Stimulated activated CD4-positive, alpha-beta T cell treated with anti-CD3 and anti-CD28 coated beads, Interleukin-1b, Interleukin-23, amount 100 ng/mL, for 24 hours (primary cell): ENCODE measurements around the gene C14orf180.
"Not testable (repeated sequence)": the region's sequence is repeated elsewhere in the genome, so short reads cannot be mapped to it uniquely, and the experiment has no call there.

Source experiments
- DNase-seq, 4 experiments: peaks; one replicate each; pipeline ENCODE4 v3.0.0-alpha.2; 2020; ENCODE audit warnings: low read depth in 4 of 4, low spot score in 1 of 4

Gene C14orf180

DNA sequence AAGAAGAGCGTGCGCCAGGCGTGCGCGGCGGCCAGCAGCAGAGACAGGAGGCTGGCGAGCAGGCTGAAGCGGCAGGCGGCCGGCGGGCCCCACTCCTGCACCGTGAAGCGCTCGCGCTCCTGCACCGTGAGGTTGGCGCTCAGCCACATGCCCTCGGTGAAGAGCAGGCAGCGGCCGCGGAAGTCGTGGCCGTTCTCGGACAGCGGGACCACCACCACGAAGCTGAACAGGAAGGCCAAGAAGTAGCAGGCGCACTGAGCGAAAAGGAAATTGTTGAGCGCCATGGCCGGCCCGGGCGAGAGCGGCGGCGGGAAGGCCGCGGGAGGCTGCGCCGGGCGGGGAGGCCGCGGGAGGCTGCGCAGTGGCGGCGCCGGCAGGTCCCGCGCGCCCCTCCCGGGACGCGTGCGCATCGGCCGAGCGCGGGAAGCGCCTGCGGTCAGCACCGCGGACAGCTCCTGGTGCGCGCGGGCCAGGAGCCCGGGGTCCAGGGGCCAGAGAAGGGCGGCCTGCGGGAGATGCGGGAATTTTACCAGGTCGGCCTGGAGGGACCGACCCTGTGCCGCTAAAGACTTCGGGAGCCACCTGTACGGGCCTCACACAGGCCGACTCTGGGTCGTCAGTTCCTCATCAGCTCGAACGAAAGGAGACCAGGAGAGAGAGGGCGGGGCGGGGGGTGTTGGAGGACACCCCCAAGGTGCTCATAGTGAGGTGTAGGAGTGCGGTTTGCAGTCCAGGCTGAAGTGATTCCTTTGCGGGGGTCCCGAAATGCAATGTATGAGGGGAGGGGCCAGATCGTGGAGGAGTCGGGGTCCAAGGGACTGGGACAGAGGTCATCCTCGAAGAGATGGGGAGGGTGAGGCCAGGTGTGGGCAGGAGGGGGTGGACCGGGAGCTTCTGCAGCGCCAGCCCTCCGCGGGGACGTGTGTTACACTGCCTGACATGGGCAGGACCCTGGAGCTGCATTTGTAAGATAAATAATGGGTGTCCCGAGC, 25.2 kb downstream of the C14orf180 start, which contains the start of gene TMEM179:
Gene TMEM179 (minus strand): TSS at position 315 of the 992 bp plus-strand sequence. CDS start 31 bp downstream, at position 284.
- DNase-seq = peak in 1 of 4 experiments; percentile 10

DNA sequence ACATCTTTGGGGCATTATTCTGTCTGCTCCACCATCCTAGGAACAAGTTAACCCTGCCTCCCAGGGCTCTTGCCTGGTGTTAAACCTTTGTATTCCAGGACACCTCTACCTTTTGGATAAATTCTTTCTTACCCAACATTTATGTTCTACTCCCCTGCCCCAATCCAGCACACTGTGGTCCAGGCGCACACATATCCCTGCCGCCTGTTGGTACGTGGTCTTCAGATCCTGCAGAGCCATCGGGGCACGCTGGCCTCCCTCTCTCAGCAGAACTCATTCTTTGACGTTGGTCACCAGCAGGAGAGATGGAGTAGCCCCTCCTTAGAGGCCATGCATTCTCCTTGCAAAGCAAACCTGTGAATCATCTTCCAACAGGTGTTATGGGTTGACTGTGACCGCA, 30.1 kb downstream of the C14orf180 start:
- no peak for DNase-seq

GRCh38 chr14:104610749-104611310, 31.3 kb downstream of the C14orf180 start:
- DNase-seq = no peak

- DNase-seq = no peak
Observed at GRCh38 chr14:104611881-104612280, 32.3 kb downstream of the C14orf180 start.

GRCh38 chr14:104614126-104614812, 34.7 kb downstream of the C14orf180 start:
- DNase-seq = no peak

DNA sequence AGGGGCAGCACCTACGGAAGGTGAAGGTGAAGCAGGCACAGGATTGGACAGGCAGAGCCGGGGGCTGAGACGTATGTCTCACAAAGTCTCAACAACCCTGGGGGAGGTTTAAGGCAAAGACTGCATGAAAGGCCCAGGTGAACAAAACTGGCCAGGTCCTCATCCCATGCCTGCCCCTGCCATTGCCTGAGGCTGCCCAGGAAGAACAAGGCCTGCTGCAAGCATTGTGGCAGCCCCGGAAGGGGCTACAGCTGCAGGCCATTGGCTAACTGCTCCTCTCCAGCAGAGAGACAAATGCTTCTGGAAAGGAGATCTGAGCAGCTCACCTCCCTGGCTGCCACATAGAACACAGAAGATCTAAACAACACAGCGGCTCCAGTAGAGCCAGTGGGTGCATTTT, 45.4 kb downstream of the C14orf180 start:
- DNase-seq = no peak

DNA sequence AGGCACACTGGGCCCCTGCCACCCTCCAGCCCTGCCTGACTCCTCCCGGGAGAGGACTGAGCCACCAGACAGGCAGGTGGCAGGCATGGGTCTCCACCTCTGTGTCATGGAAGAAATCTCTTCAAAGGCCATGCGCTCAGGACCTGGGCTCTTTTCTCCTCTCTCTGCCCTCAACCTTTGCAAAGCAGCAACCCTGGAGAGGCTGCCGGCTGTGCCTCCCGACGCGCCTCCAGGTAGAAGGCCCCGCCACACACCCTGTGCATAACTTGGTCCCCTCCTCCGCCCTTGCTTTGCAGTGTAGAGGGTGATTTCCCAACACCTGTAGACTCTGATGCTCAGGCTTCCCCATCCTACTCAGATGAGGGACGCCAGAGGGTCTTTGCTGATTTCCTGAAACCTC, 53.2 kb downstream of the C14orf180 start:
- DNase-seq = no peak

- DNase-seq = no peak
Observed at GRCh38 chr14:104633276-104634137, 53.9 kb downstream of the C14orf180 start.

DNA sequence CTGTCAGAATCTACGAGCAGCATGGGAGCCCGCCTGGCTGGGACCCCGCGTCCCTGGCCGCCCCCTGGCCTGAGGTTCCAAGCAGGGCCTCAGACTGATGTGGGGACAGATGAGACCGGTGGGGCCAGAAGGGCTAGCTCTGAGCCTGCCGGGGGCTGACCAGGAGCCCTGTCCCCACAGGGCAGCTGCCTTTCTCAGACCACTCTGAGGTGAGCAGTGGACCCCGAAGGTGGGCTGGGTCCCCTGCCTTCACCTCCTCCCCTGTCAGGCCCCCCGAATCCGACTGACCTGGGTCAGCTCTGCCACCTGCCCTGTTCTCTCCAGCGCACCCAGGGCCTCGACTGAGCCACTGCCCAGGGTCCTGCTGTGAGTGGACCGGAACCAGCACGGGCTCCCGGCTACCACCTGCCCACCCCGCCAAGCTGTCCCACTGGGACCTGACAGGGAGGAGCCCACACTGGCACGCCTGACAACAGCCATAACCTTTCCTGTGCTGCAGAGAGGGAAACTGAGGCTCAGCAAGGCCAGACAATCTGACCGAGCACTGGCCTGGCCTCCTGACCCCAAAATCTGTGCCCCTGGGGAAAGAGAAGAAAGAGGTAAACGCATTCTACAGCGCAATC, 54.7 kb downstream of the C14orf180 start:
- no peak for DNase-seq

DNA sequence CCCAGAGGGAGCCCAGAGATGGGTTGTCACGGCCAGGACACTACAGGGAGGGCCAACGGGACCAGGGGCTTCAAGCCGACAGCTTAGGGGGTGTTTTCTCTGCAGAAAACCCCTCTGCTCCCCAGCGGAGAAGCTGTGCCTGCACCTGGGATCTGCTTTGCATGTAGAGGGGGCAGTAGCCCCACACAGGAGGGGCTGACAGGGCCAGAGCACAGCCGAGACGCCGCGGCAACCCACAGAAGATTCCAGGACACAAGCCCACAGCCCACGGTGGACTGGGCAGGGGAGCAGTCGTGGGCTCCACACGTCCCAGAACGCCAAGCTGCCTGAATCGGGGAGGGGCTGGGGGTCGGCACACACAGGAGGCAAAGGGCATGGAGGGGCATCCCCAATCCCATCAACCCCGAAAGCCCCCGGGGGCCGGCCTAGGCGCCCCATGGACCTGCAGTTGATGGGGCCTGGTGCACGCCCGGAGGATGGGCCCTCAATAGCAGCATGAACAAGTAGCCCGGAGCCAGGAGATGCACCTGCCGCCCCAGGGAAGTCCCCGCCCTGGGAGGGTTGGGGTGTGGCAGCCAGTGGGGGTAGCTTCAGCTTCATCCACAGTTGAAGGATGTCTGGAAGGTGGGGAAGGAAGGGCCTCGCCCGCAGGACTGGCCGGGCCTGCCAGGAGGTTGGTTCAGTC, 55.5 kb downstream of the C14orf180 start:
- no peak for DNase-seq

DNA sequence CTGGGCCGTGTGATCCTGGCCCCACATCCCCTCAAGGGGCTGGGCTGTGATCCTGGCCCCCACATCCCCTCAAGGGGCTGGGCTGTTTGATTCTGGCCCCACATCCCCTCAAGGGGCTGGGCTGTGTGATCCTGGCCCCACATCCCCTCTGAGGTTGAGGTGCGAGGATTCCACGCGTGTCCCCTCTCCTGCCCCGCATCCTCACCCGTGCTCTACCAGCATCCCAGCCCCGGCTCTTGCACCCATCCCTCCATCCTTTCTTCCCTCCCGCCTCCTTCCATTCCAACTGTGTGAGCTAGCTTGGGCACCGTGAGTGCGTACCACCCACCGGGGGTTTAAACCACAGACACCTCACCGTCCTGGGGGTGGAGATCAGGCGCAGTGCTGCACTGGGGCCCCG, 56.2 kb downstream of the C14orf180 start:
- DNase-seq = no peak

DNA sequence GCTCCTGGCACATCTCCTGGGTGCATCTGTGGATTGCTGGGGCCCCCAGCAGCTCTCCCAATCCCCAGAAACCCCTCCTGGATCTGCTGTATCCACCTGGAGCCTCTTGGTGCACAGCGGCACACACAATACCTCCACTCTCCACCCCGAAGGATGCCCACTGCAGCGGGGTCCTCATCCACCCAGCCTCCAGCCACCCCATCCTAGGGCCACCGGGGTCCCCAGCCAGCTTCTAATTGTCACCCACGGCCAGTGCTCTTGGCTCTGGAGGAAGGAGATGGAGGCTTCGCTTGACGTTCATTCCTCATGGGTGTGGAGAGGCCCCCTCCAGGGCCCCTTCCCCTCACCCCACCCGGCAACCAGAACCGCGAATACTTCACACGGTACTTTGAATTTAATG, 56.6 kb downstream of the C14orf180 start:
- DNase-seq = no peak

GRCh38 chr14:104636846-104637545, 57.4 kb downstream of the C14orf180 start:
- DNase-seq = not testable (repeated sequence)

DNA sequence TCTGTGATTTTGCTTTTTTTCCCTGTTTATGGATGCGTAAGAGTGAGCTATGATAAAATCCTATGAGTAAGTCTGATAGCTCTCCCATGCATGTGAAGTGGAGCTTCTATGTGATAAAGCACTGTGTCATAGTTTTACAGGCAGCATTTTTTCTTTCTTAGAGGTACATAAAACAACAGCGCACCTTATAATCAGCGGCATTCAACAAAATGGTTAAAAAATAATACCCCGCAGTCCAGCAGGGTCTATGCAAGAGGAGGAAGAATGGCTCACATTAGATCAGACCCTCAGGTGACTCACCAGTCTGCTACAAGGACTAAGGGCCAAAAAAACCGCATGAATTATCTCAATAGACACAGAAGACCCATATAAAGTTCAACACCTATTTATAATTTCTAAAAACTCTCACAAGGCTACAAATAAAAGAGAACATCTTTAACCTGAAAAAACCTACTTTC, 58.0 kb downstream of the C14orf180 start:
- DNase-seq = no peak

DNA sequence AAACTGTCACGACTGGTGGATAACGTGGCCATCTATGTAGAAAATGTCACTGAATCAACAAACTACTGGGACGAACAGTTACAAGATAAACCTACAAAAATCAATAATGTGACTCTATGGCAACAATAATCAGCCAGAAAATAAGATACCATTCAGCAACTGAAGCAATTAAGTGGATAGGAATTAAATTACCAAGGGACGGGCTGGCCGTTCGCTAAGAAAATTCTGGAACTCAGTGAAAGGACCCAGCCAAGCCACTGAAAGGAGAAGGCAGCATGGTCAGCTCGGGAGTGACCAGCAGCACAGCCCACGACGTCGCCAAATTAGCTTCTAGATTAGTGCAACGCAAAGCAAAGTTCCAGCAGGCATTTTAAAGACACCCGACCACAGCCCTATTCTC, 58.6 kb downstream of the C14orf180 start:
- DNase-seq = no peak

DNA sequence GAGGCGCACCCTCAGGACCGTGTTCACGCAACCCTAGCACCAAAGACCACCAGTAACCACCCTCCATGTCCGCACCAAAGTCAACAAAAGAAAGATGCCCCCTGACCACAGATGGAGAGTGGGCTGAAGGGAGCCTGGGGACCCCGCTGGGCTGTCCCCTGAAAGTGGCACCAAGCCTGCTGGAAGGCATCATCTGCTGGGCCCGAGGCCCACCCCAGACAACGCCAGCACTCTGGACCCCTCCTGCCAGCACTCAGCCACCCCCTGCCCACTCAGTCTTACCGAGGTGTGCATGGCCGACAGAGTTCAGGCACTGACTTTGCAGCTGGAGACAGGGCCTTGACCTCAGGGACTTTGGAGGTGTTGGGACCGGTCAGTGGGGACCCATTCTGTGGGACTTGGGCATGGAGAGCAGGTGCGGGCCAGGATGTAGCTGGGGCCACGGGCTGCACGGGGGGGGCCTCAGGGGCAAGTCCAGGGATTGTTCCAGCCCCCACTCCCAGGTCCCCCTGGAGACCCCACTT, 59.4 kb downstream of the C14orf180 start:
- no peak for DNase-seq

- DNase-seq = no peak
Observed at GRCh38 chr14:104639471-104639870, 59.9 kb downstream of the C14orf180 start.
